OCI-LY3 (cell line): ENCODE data around the gene LIPE.

Source experiments
- H2AFZ ChIP-seq: fragments of 200-600, 300-600 bp; shearing (Covaris generic); 2 replicates; pipeline ENCODE4 v1.6.0; 2014; ENCODE audit warnings: antibody characterized with exemption, low read depth, low read length
- H3K27ac ChIP-seq: fragments of 200-600, 300-600 bp; sonication (generic); 2 replicates; pipeline ENCODE4 v1.5.1; 2014; ENCODE audit warnings: mild to moderate bottlenecking, low read length, moderate library complexity, mixed read lengths
- H3K27me3 ChIP-seq: fragments of 200-600, 300-600 bp; sonication (generic); 2 replicates; pipeline ENCODE4 v1.6.1; 2014; ENCODE audit warnings: low read depth, low read length, mixed read lengths
- H3K36me3 ChIP-seq: fragments of 200-600, 300-600 bp; sonication (generic); replicated peaks from 2 replicates; pipeline ENCODE3; 2014; ENCODE audit warnings: low read depth, low read length, mixed read lengths
- H3K4me1 ChIP-seq: fragments of 300-600, 200-600 bp; sonication (generic); 2 replicates; pipeline ENCODE4 v1.6.1; 2014; ENCODE audit warnings: low read length, mixed read lengths
- H3K4me2 ChIP-seq: fragments of 200-600, 300-600 bp; sonication (generic); 2 replicates; pipeline ENCODE4 v1.6.1; 2014; ENCODE audit warnings: low read length, mixed read lengths
- H3K4me3 ChIP-seq: fragments of 300-600, 200-600 bp; sonication (generic); 2 replicates; pipeline ENCODE4 v1.5.1; 2014; ENCODE audit warnings: antibody characterized with exemption, mild to moderate bottlenecking, low read length, moderate library complexity
- H3K79me2 ChIP-seq: fragments of 300-600, 200-600 bp; shearing (Covaris generic); 2 replicates; pipeline ENCODE4 v1.6.1; 2014; ENCODE audit warnings: mild to moderate bottlenecking, low read length, mixed read lengths
- H3K9ac ChIP-seq: fragments of 300-600, 200-600 bp; shearing (Covaris generic); 2 replicates; pipeline ENCODE4 v1.6.0; 2014; ENCODE audit warnings: mild to moderate bottlenecking, low read length, moderate library complexity
- H3K9me3 ChIP-seq: fragments of 200-600, 300-600 bp; shearing (Covaris generic); 2 replicates; pipeline ENCODE4 v1.6.1; 2014; ENCODE audit warnings: low read length, mixed read lengths; ENCODE audit not compliant: insufficient read depth
- H4K20me1 ChIP-seq: fragments of 200-600, 300-600 bp; sonication (generic); 2 replicates; pipeline ENCODE4 v1.6.1; 2016; ENCODE audit warnings: low read length, mixed read lengths; ENCODE audit not compliant: insufficient read depth
- EZH2phosphoT487 ChIP-seq: fragments of 200-600 bp; shearing (Covaris generic); IDR thresholded peaks from 2 replicates; pipeline ENCODE4 v1.6.1; 2018; ENCODE audit warnings: antibody characterized with exemption, mixed run types, low read depth
- TF ChIP-seq, protein P1 (sequence below): fragments of 200-600, 300-600 bp; sonication (generic); IDR thresholded peaks from 2 replicates; pipeline ENCODE4 v1.5.1; 2014; ENCODE audit warnings: antibody characterized with exemption, low read length, low read depth

The LIPE gene

DNA sequence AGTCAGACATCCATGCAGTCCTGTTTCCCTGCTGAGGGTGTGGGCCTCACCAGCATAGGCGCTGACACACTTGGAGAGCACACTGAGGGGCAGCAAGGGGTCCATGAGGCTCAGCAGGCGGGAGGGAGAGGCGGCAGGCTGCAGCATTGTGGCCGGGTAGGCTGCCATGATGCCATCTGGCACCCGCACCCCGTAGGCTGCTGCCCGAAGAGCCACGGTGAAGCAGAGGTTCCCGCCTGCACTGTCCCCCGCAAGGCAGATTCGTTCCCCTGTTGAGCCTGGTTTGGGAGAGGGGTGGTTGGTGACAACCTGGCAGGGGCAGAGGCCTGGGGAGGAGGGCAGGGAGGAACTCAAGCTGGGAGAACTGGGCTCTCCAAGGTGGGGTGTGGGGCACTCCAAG lies 21.1 kb downstream of the LIPE start:
- H2AFZ ChIP-seq, result no peak overlapping the region
- TF ChIP-seq, protein P1, sequence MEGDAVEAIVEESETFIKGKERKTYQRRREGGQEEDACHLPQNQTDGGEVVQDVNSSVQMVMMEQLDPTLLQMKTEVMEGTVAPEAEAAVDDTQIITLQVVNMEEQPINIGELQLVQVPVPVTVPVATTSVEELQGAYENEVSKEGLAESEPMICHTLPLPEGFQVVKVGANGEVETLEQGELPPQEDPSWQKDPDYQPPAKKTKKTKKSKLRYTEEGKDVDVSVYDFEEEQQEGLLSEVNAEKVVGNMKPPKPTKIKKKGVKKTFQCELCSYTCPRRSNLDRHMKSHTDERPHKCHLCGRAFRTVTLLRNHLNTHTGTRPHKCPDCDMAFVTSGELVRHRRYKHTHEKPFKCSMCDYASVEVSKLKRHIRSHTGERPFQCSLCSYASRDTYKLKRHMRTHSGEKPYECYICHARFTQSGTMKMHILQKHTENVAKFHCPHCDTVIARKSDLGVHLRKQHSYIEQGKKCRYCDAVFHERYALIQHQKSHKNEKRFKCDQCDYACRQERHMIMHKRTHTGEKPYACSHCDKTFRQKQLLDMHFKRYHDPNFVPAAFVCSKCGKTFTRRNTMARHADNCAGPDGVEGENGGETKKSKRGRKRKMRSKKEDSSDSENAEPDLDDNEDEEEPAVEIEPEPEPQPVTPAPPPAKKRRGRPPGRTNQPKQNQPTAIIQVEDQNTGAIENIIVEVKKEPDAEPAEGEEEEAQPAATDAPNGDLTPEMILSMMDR, result no peak
- no peaks in the 10 kb centered on the region for H3K9me3 ChIP-seq
- H3K36me3 ChIP-seq, result peaks cover 16% of the 10 kb centered on the region
- no peak overlapping the region for H3K9ac ChIP-seq
- H4K20me1 ChIP-seq, result peaks cover 3% of the 10 kb centered on the region
- no peaks in the 10 kb centered on the region for H3K27me3 ChIP-seq
- H3K4me2 ChIP-seq, result no peak overlapping the region
- H3K4me1 ChIP-seq, result no peaks in the 10 kb centered on the region
- no peak overlapping the region for H3K4me3 ChIP-seq
- no peaks in the 10 kb centered on the region for H3K79me2 ChIP-seq
- no peak overlapping the region for H3K27ac ChIP-seq

DNA sequence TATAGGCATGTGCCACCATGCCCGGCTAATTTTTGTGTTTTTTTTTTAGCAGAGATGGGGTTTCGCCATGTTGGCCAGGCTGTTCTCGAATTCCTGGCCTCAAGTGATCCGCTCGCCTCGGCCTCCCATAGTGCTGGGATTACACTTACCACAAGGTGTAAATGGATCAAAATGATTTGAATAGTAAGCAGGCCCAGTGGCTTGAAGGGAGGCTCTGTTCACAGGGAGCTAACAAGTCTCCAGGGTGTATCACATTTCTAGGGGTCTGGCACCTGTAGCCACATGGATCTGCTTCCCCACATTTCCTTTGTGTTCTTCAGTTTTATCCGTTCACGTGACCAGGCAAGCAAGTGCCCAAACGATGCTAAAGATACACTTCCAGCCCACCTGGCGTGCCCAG lies 23.6 kb downstream of the LIPE start:
- Histone ChIP-seq H3K9me3 (no peaks in the 10 kb centered on the region), H3K36me3 (peaks cover 16% of the 10 kb centered on the region), H3K79me2 (no peaks in the 10 kb centered on the region), H3K4me3 (no peak overlapping the region), H3K9ac (no peak overlapping the region), H3K27ac (no peak overlapping the region), H3K4me2 (no peak overlapping the region), H2AFZ (no peak overlapping the region), H3K27me3 (no peaks in the 10 kb centered on the region), H3K4me1 (no peaks in the 10 kb centered on the region), H4K20me1 (no peaks in the 10 kb centered on the region; the same call in 1 of the 2 replicates)
- TF ChIP-seq, protein P1, result no peak
- no peak for TF ChIP-seq EZH2phosphoT487

DNA sequence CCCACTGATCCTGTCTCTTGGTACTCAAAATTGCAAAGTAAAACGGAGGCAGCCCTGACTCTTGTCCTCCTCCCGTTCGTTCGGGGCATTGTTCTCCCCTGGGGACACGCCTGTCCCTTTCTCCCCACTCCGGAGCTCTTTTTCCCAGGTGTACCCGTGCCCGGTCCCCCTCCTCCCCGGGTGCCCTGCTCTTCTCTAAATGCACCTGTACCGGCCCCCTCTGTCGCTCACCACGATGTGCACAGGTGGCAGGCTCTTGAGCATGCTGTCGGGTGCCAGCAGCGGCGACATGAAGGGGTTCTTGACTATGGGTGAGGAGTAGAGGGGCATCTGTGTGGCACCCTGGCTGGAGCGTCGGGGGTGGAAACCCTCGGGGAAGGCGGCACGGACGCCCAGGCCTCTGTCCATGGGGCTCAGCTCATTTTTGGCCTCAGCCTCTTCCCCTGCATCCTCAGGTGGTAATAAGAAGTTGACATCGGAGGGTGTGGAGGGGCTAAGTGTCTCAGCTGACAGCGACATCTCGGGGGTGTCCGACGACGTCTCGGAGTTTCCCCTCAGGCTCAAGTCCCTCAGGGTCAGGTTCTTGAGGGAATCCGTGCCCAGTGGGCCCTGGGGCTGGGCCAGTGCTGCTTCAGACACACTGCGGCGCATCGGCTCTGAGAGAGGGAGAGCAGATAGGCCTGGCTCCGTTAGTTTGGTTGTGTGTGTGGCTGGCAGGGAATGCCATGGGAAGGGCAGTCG lies 24.6 kb downstream of the LIPE start:
- H3K9ac ChIP-seq, result no peak overlapping the region
- H2AFZ ChIP-seq, result no peak overlapping the region
- peak overlapping the region; percentile 71 for H3K4me3 ChIP-seq
- peaks cover 14% of the 10 kb centered on the region for H3K36me3 ChIP-seq
- H3K27ac ChIP-seq, result no peak overlapping the region
- no peaks in the 10 kb centered on the region for H3K27me3 ChIP-seq
- no peaks in the 10 kb centered on the region; the same call in 1 of the 2 replicates for H4K20me1 ChIP-seq
- H3K4me2 ChIP-seq, result peak overlapping the region; percentile 71
- no peak for TF ChIP-seq EZH2phosphoT487
- TF ChIP-seq, protein P1, result no peak
- H3K4me1 ChIP-seq, result peaks cover 5% of the 10 kb centered on the region
- peaks cover 5% of the 10 kb centered on the region for H3K79me2 ChIP-seq
- H3K9me3 ChIP-seq, result no peaks in the 10 kb centered on the region

DNA sequence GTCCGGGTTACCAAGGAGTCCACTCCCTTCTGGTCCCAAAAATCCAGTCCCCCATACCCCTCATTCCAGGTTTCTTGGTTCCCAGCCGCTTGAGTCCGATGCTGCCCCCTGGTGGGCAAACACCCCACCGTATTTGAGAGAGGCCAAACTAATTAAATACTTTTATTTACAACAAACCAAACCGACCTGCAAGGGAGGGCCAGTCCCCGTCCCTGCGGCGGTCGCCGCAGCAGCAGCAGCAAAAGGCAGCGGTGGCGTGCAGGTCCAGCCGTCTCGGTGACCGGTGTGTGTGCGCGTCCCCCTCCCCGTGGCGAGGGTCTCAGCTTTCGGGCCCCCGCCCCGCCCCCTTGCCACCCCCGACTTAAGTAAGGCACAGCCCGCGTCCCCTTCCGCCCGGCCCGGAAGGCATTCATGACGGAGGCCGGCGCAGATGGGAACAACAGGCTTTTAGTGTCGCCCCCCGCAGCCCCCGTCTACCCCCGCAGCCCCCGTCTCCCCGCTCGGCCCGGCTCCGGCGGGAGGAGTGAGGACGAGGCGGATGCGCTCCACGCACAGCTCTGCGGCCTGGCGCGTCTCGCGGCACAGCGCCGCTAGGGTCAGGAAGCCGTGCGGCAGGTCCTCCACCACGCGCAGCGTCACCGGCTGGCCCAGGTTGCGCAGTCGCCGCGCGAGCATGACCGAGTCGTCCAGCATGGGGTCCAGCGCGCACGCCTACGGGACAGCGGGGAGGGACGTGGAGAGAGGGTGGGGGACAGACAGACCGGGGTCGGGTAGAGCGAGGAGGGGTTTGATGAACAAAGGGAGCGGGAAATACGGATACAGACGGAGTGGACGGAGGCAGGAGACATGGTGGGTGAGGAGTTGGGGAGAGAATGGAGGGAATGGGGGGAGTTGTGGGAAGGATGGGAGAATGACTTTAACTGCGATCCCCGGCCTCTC lies 25.6 kb downstream of the LIPE start:
- H3K27me3 ChIP-seq, result no peaks in the 10 kb centered on the region
- no peak overlapping the region for H2AFZ ChIP-seq
- H3K9ac ChIP-seq, result peak overlapping the region; percentile 43
- H3K4me3 ChIP-seq, result peak overlapping the region; percentile 71
- peaks cover 8% of the 10 kb centered on the region for H3K79me2 ChIP-seq
- H3K36me3 ChIP-seq, result peaks cover 12% of the 10 kb centered on the region
- H3K4me1 ChIP-seq, result peaks cover 6% of the 10 kb centered on the region
- H4K20me1 ChIP-seq, result no peaks in the 10 kb centered on the region
- no peak overlapping the region for H3K27ac ChIP-seq
- H3K9me3 ChIP-seq, result no peaks in the 10 kb centered on the region
- H3K4me2 ChIP-seq, result peak overlapping the region; percentile 71
- TF ChIP-seq EZH2phosphoT487, result no peak
- TF ChIP-seq, protein P1, result peak; percentile 90
